Activated CD4-positive, alpha-beta memory T cell treated with anti-CD3 and anti-CD28 coated beads, Interleukin-2, amount 10 ng/mL, durations not matched to agents 7 days and 5 days (primary cell): ENCODE results near the gene CACNA1E. TPM values are rescaled to one million over a fixed set of nuclear protein-coding genes. Genes with fewer than 3 reads are reported as not detected.
A peak's percentile ranks its signal among the peaks of the same experiment; 100 is the strongest.

ENCODE experiments used
- CTCF ChIA-PET: fragments of 350-600 bp; sonication (Branson Sonifier 250); formaldehyde crosslinking; loops from one replicate; lab custom pipeline; 2021; ENCODE audit warnings: antibody characterized with exemption, inconsistent platforms; lab: Charles Lee
- POLR2A ChIA-PET: fragments of 350-600 bp; sonication (Branson Sonifier 250); formaldehyde crosslinking; loops from one replicate; lab custom pipeline; 2021; ENCODE audit warnings: antibody characterized with exemption; lab: Charles Lee
- DNase-seq: peaks from one replicate; pipeline ENCODE4 v3.0.0-alpha.2; 2020
- H3K27ac Mint-ChIP-seq: one replicate; pipeline ENCODE4 v1.8.0; 2021; ENCODE audit warnings: mild to moderate bottlenecking, mixed read lengths
- H3K27me3 Mint-ChIP-seq: one replicate; pipeline ENCODE4 v1.8.0; 2021; ENCODE audit warnings: mixed read lengths
- H3K36me3 Mint-ChIP-seq: one replicate; pipeline ENCODE4 v1.8.0; 2021; ENCODE audit warnings: low read depth, mixed read lengths
- H3K4me1 Mint-ChIP-seq: one replicate; pipeline ENCODE4 v1.8.0; 2021; ENCODE audit warnings: mixed read lengths
- H3K4me3 Mint-ChIP-seq: one replicate; pipeline ENCODE4 v1.8.0; 2021; ENCODE audit warnings: mild to moderate bottlenecking, mixed read lengths
- H3K9me3 Mint-ChIP-seq: one replicate; pipeline ENCODE4 v1.8.0; 2021; ENCODE audit warnings: mixed read lengths
- total RNA-seq, 2 experiments: library from RNA; stranded (reverse); gene quantifications; one replicate each; pipeline ENCODE4 v1.2.3, GENCODE V29; 2021

CACNA1E gene
- total RNA-seq, 2 experiments from 2014 or later, result not detected

GRCh38 chr1:181459067-181459466, 24.2 kb upstream of the CACNA1E start:
- CTCF ChIA-PET, result no interaction called here
- Mint-ChIP-seq H3K4me1 (no peaks in the 10 kb centered on the region), H3K36me3 (no peaks in the 10 kb centered on the region), H3K4me3 (no peak overlapping the region), H3K27ac (no peak overlapping the region), H3K9me3 (peaks cover 2% of the 10 kb centered on the region), H3K27me3 (peaks cover 15% of the 10 kb centered on the region)
- no peak for DNase-seq
- POLR2A ChIA-PET, result no interaction called here

DNA sequence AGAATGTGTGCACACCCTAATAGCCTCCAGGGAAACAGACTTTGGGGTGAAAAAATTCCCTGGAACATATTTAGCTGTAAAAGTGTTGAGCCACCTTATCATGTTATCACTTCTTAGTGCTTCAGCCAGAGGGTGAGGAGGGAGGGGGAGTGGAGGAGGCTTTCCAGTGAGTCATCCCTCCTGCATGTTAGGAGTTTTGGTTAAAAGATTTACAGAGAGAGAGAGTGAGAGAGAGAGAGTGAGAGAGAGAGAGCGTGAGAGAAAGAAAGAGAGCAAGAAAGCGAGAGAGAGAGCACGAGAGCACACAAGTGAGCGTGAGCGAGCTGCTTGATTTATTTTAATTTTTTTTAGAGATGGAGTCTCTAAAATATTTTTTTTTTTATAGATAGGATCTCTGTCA, 13.5 kb upstream of the CACNA1E start:
- no peak for DNase-seq
- no peaks in the 10 kb centered on the region for H3K9me3 Mint-ChIP-seq
- no peaks in the 10 kb centered on the region for H3K4me1 Mint-ChIP-seq
- ChIA-PET POLR2A (no interaction called here), CTCF (interaction anchor here (1.5 kb wide), 1 partner anchor 10 kb away, joined by 3 read pairs; no protein-coding TSS in a partner anchor)
- peaks cover 19% of the 10 kb centered on the region for H3K27me3 Mint-ChIP-seq
- no peaks in the 10 kb centered on the region for H3K36me3 Mint-ChIP-seq
- no peak overlapping the region for H3K27ac Mint-ChIP-seq
- no peak overlapping the region for H3K4me3 Mint-ChIP-seq

DNA sequence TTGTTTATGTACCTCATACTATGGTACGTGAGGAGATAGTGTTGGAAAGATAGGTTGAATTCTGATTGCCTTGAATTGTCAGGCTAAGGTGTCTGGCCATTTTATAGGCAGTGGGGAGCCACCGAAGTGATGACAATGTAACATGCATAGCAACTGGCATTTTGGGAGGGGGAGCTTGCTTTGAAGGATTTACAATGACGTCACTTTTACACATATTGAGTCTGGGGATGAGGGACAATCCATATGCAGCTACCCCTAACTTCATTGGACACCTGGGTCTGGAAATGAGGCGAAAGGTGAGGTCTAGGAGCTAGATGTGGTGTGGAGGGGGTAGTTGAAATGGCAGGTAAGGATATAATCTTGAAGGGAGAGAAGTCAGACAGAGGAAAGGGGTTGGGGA, 7.7 kb upstream of the CACNA1E start:
- POLR2A ChIA-PET, result no interaction called here
- Mint-ChIP-seq H3K4me1 (no peaks in the 10 kb centered on the region), H3K4me3 (no peak overlapping the region), H3K27ac (no peak overlapping the region), H3K27me3 (peaks cover 18% of the 10 kb centered on the region), H3K9me3 (no peaks in the 10 kb centered on the region), H3K36me3 (no peaks in the 10 kb centered on the region)
- CTCF ChIA-PET, result interaction anchor here (1.4 to 5.8 kb wide), 2 partner anchors 51 to 604 kb away, joined by 3 to 52 read pairs; no protein-coding TSS in a partner anchor
- DNase-seq, result no peak

- no peaks in the 10 kb centered on the region for H3K4me1 Mint-ChIP-seq
- ChIA-PET POLR2A (no interaction called here), CTCF (interaction anchor here (1.3 to 5.8 kb wide), 2 partner anchors 458 to 603 kb away, joined by 3 to 52 read pairs; no protein-coding TSS in a partner anchor)
- no peak for DNase-seq
- H3K9me3 Mint-ChIP-seq, result no peaks in the 10 kb centered on the region
- H3K36me3 Mint-ChIP-seq, result no peaks in the 10 kb centered on the region
- no peak overlapping the region for H3K4me3 Mint-ChIP-seq
- peaks cover 27% of the 10 kb centered on the region for H3K27me3 Mint-ChIP-seq
- H3K27ac Mint-ChIP-seq, result no peak overlapping the region
These were observed 6.7 kb upstream of the CACNA1E start for GRCh38 chr1:181476581-181476980.

GRCh38 chr1:181478306-181478705, 5.0 kb upstream of the CACNA1E start:
- no peak overlapping the region for H3K27ac Mint-ChIP-seq
- H3K4me1 Mint-ChIP-seq, result peaks cover 5% of the 10 kb centered on the region
- peaks cover 33% of the 10 kb centered on the region for H3K27me3 Mint-ChIP-seq
- CTCF ChIA-PET, result interaction anchor here (0.7 to 5.8 kb wide), 15 partner anchors 11 to 607 kb away, joined by 3 to 52 read pairs (median 3); no protein-coding TSS in a partner anchor
- H3K4me3 Mint-ChIP-seq, result no peak overlapping the region
- H3K9me3 Mint-ChIP-seq, result no peaks in the 10 kb centered on the region
- POLR2A ChIA-PET, result no interaction called here
- DNase-seq, result no peak
- no peaks in the 10 kb centered on the region for H3K36me3 Mint-ChIP-seq

DNA sequence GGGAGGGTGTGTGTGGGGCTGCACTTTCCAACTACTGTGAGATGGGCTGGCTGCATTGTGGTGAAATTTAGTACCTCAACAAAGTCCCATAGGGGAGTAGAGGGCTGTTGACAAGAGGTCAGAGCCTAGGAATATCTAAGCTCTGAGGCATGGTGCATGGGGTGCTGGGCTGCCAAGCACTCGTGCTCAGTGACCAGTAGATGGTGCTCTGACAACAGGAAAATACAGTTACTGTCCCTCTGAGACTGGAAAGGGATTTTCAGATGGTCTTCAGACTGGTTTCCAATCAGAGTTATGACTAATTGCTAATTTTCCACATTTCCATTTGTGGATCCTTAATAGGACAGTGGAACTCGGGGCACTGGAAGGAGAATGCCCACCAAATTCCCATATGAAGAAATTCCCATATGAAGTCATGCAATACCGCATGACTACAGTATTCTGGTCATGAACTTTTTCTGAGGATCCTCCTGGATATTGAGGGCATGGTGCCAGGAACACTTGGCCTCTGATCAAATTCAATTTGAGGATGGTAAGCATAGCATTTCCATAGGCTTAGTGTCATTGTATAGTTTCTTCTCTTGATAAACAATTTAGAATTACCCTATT, 4.1 kb upstream of the CACNA1E start:
- H3K9me3 Mint-ChIP-seq, result no peaks in the 10 kb centered on the region
- peaks cover 7% of the 10 kb centered on the region for H3K4me1 Mint-ChIP-seq
- no peak overlapping the region for H3K4me3 Mint-ChIP-seq
- H3K27me3 Mint-ChIP-seq, result peaks cover 42% of the 10 kb centered on the region
- ChIA-PET CTCF (interaction anchor here (0.7 to 5.8 kb wide), 17 partner anchors 9 to 606 kb away, joined by 3 to 52 read pairs (median 3); no protein-coding TSS in a partner anchor), POLR2A (no interaction called here)
- DNase-seq, result peak; percentile 29
- H3K36me3 Mint-ChIP-seq, result no peaks in the 10 kb centered on the region
- no peak overlapping the region for H3K27ac Mint-ChIP-seq

GRCh38 chr1:181482001-181482430, 1.3 kb upstream of the CACNA1E start:
- Mint-ChIP-seq H3K27me3 (peaks cover 70% of the 10 kb centered on the region), H3K9me3 (no peaks in the 10 kb centered on the region), H3K27ac (no peak overlapping the region), H3K36me3 (no peaks in the 10 kb centered on the region), H3K4me3 (no peak overlapping the region), H3K4me1 (peaks cover 10% of the 10 kb centered on the region)
- DNase-seq, result no peak
- CTCF ChIA-PET, result interaction anchor here (1.4 to 2.2 kb wide), 2 partner anchors 573 to 599 kb away, joined by 3 to 6 read pairs; no protein-coding TSS in a partner anchor
- POLR2A ChIA-PET, result no interaction called here

- Mint-ChIP-seq H3K4me1 (peaks cover 10% of the 10 kb centered on the region), H3K36me3 (no peaks in the 10 kb centered on the region), H3K9me3 (no peaks in the 10 kb centered on the region), H3K27me3 (peaks cover 74% of the 10 kb centered on the region), H3K4me3 (peak overlapping the region; percentile 43), H3K27ac (no peak overlapping the region)
- peak; percentile 52 for DNase-seq
- CTCF ChIA-PET, result interaction anchor here (1.4 to 2.2 kb wide), 2 partner anchors 572 to 598 kb away, joined by 3 to 6 read pairs; no protein-coding TSS in a partner anchor
- POLR2A ChIA-PET, result no interaction called here
These were observed 614 bp upstream of the CACNA1E start for GRCh38 chr1:181482521-181483284.

- no peak overlapping the region for H3K27ac Mint-ChIP-seq
- H3K36me3 Mint-ChIP-seq, result no peaks in the 10 kb centered on the region
- H3K4me3 Mint-ChIP-seq, result no peak overlapping the region
- H3K27me3 Mint-ChIP-seq, result peaks cover 90% of the 10 kb centered on the region
- CTCF ChIA-PET, result interaction anchor here (1.2 kb wide), 1 partner anchor 570 kb away, joined by 3 read pairs; no protein-coding TSS in a partner anchor
- no peak for DNase-seq
- H3K4me1 Mint-ChIP-seq, result peaks cover 10% of the 10 kb centered on the region
- POLR2A ChIA-PET, result no interaction called here
- no peaks in the 10 kb centered on the region for H3K9me3 Mint-ChIP-seq
These were observed 1.5 kb downstream of the CACNA1E start for GRCh38 chr1:181484821-181485220.

- H3K36me3 Mint-ChIP-seq, result no peaks in the 10 kb centered on the region
- peaks cover 10% of the 10 kb centered on the region for H3K4me1 Mint-ChIP-seq
- no peaks in the 10 kb centered on the region for H3K9me3 Mint-ChIP-seq
- H3K27me3 Mint-ChIP-seq, result peaks cover 88% of the 10 kb centered on the region
- no peak overlapping the region for H3K27ac Mint-ChIP-seq
- no peak overlapping the region for H3K4me3 Mint-ChIP-seq
- ChIA-PET POLR2A (no interaction called here), CTCF (no interaction called here)
- DNase-seq, result peak; percentile 19
These were observed 2.2 kb downstream of the CACNA1E start for GRCh38 chr1:181485287-181486097.

DNA sequence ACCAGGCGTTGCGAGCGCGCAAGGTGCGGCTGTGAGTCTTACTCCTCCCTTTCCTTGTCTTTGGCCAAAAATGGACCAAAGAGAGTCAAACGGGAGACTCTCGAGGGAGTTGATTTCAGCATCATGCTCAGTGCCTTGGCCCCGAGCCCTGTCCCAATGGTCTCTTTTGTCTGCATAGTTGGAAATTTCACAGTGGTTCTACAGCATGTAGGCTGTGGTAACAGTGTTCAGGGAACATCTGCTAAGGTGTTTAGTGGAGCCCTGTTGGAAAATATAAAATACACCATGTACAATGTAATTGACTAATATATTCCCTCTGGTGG, 2.7 kb downstream of the CACNA1E start:
- no peak for DNase-seq
- Mint-ChIP-seq H3K27me3 (peaks cover 84% of the 10 kb centered on the region), H3K4me1 (peaks cover 10% of the 10 kb centered on the region), H3K4me3 (no peak overlapping the region), H3K9me3 (no peaks in the 10 kb centered on the region), H3K36me3 (no peaks in the 10 kb centered on the region), H3K27ac (no peak overlapping the region)
- ChIA-PET POLR2A (no interaction called here), CTCF (no interaction called here)

DNA sequence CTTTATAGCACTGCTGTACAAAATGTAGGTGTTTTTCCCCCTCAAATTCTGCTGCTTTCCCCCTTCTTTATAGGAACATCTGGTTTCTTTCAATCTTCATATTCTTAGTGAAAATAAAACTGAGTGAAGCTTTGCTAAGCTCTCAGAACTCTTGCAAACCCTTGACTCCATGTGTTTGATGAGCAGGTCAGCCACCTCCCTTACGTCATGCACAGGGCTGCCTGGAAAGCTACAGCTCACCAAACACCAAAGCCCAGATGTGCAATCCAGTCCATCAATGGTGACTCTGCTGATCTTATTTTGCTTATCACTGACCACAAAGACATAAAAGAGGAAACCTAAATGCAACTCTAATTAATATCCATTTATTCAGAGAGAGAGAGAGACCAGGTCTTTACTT, 5.5 kb downstream of the CACNA1E start:
- Mint-ChIP-seq H3K27ac (no peak overlapping the region), H3K27me3 (peaks cover 81% of the 10 kb centered on the region), H3K9me3 (no peaks in the 10 kb centered on the region), H3K4me1 (peaks cover 3% of the 10 kb centered on the region), H3K36me3 (no peaks in the 10 kb centered on the region), H3K4me3 (no peak overlapping the region)
- DNase-seq, result no peak
- ChIA-PET POLR2A (no interaction called here), CTCF (interaction anchor here (1.6 kb wide), 1 partner anchor 10 kb away, joined by 6 read pairs; no protein-coding TSS in a partner anchor)
